Common myeloid progenitor, CD34-positive (primary cell): ENCODE results near the gene DCAF4.
A peak's percentile ranks its signal among the peaks of the same experiment; 100 is the strongest.
"Not testable (repeated sequence)": the region's sequence is repeated elsewhere in the genome, so short reads cannot be mapped to it uniquely, and the experiment has no call there.

Experiments used
- CTCF ChIA-PET: fragments of 350-600 bp; sonication (Branson Sonifier 250); formaldehyde crosslinking; loops from one replicate; lab custom pipeline; 2021; ENCODE audit warnings: antibody characterized with exemption; lab: Charles Lee
- POLR2A ChIA-PET: fragments of 350-600 bp; sonication (Branson Sonifier 250); formaldehyde crosslinking; loops from one replicate; lab custom pipeline; 2021; ENCODE audit warnings: antibody characterized with exemption; lab: Charles Lee
- DNase-seq, 3 donors: peaks; one replicate each; pipeline versions ENCODE4 v3.0.0 to v3.0.0-alpha.2; 2013
- H3K27ac ChIP-seq, 2 experiments: 1 replicate in 1 of 2; 2 replicates in 1 of 2; pipeline ENCODE4 v1.7.0; 2013; ENCODE audit warnings: inconsistent platforms in 2 of 2, low read length in 2 of 2, mild to moderate bottlenecking in 2 of 2, low read depth in 1 of 2, moderate library complexity in 1 of 2; ENCODE audit not compliant: severe bottlenecking in 2 of 2, insufficient read depth in 1 of 2, poor library complexity in 1 of 2
- H3K27me3 ChIP-seq, 5 experiments: replicated peaks in 2 of 5; 1 replicate in 3 of 5; 2 replicates in 2 of 5; pipeline versions ENCODE4 v1.6.1 to v1.7.0; 2013; ENCODE audit warnings: low read length in 4 of 5, mild to moderate bottlenecking in 2 of 5, moderate library complexity in 2 of 5, inconsistent platforms in 1 of 5; ENCODE audit not compliant: insufficient read depth in 5 of 5, control insufficient read depth in 4 of 5
- H3K36me3 ChIP-seq, 4 experiments: 1 replicate in 2 of 4; 2 replicates in 2 of 4; pipeline versions ENCODE4 v1.6.1 to v1.7.0; 2013; ENCODE audit warnings: low read length in 3 of 4, control low read depth in 1 of 4, mild to moderate bottlenecking in 1 of 4; ENCODE audit not compliant: control insufficient read depth in 4 of 4, insufficient read depth in 4 of 4
- H3K4me1 ChIP-seq, 4 experiments: 1 replicate in 3 of 4; 2 replicates in 1 of 4; pipeline versions ENCODE4 v1.6.1 to v1.7.1; 2013; ENCODE audit warnings: low read length in 3 of 4, mild to moderate bottlenecking in 3 of 4, control low read depth in 1 of 4, inconsistent platforms in 1 of 4, moderate library complexity in 1 of 4; ENCODE audit not compliant: control insufficient read depth in 4 of 4, insufficient read depth in 4 of 4; ENCODE audit errors: control extremely low read depth in 1 of 4
- H3K4me3 ChIP-seq, 7 experiments: 1 replicate in 4 of 7; 2 replicates in 3 of 7; pipeline versions ENCODE4 v1.5.1 to v1.7.0; 2013; ENCODE audit warnings: mild to moderate bottlenecking in 7 of 7, low read length in 6 of 7, moderate library complexity in 6 of 7, inconsistent platforms in 2 of 7, low read depth in 2 of 7, control low read depth in 1 of 7; ENCODE audit not compliant: insufficient read depth in 4 of 7, control insufficient read depth in 1 of 7; ENCODE audit errors: extremely low read depth in 1 of 7
- H3K9me3 ChIP-seq, 5 experiments: 1 replicate in 4 of 5; 2 replicates in 1 of 5; pipeline versions ENCODE4 v1.6.1 to v1.7.1; 2013; ENCODE audit warnings: low read length in 4 of 5, mild to moderate bottlenecking in 2 of 5, inconsistent platforms in 1 of 5, low read depth in 1 of 5, moderate library complexity in 1 of 5; ENCODE audit not compliant: control insufficient read depth in 4 of 5, insufficient read depth in 2 of 5; ENCODE audit errors: control extremely low read depth in 1 of 5
- WGBS: methylation state at CpG from one replicate; pipeline ENCODE4 v1.1.5; 2013; ENCODE audit not compliant: insufficient coverage; 5-methylcytosine and 5-hydroxymethylcytosine counted together

DCAF4 gene

GRCh38 chr14:72948481-72949138, 22.3 kb downstream of the DCAF4 start:
- H3K4me3 ChIP-seq = no peak overlapping the region
- peaks cover 10 to 31% (median 16%) of the 10 kb centered on the region in 4 experiments for H3K36me3 ChIP-seq
- no peaks in the 10 kb centered on the region for H3K9me3 ChIP-seq
- ChIA-PET POLR2A (interaction anchor here (0.7 kb wide), 1 partner anchor 476 kb away, joined by 3 read pairs; no protein-coding TSS in a partner anchor), CTCF (interaction anchor here (0.8 to 4.2 kb wide), 20 partner anchors 9 to 468 kb away, joined by 3 to 88 read pairs (median 6); no protein-coding TSS in a partner anchor)
- peak; percentile 48 to 74 (median 61) for DNase-seq
- peaks cover 0 to 3% (median 0%) of the 10 kb centered on the region in 4 experiments for H3K4me1 ChIP-seq
- H3K27me3 ChIP-seq = no peaks in the 10 kb centered on the region
- no peak overlapping the region for H3K27ac ChIP-seq
- 31% methylated on average over 3 of the region's 5 CpGs for WGBS

- no peaks in the 10 kb centered on the region for H3K9me3 ChIP-seq
- no peak overlapping the region for H3K4me3 ChIP-seq
- POLR2A ChIA-PET = no interaction called here
- CTCF ChIA-PET = interaction anchor here (2.2 kb wide), 1 partner anchor 439 kb away, joined by 9 read pairs; no protein-coding TSS in a partner anchor
- no peak overlapping the region for H3K27ac ChIP-seq
- H3K27me3 ChIP-seq = no peaks in the 10 kb centered on the region
- H3K36me3 ChIP-seq = peaks cover 17 to 34% (median 26%) of the 10 kb centered on the region in 4 experiments
- 90% methylated on average over 3 of the region's 3 CpGs for WGBS
- DNase-seq = no peak
- peaks cover 0 to 3% (median 0%) of the 10 kb centered on the region in 4 experiments for H3K4me1 ChIP-seq
Observed at GRCh38 chr14:72952171-72952570, 25.9 kb downstream of the DCAF4 start.

- H3K36me3 ChIP-seq = peaks cover 14 to 49% (median 39%) of the 10 kb centered on the region in 4 experiments
- 50% methylated on average over 2 of the region's 9 CpGs for WGBS
- H3K4me3 ChIP-seq, H3K9me3 ChIP-seq, POLR2A ChIA-PET, H3K27me3 ChIP-seq, DNase-seq, H3K4me1 ChIP-seq, H3K27ac ChIP-seq: not testable (repeated sequence)
- CTCF ChIA-PET = interaction anchor here (3.6 kb wide), 1 partner anchor 8 kb away, joined by 17 read pairs; no protein-coding TSS in a partner anchor
Observed at GRCh38 chr14:72956741-72957140, 30.5 kb downstream of the DCAF4 start.

- ChIA-PET CTCF (interaction anchor here (3.6 kb wide), 1 partner anchor 9 kb away, joined by 17 read pairs; no protein-coding TSS in a partner anchor), POLR2A (no interaction called here)
- WGBS = 89% methylated on average over 3 of the region's 3 CpGs
Observed at GRCh38 chr14:72957213-72957612, 30.9 kb downstream of the DCAF4 start.

GRCh38 chr14:72958548-72958947, 32.3 kb downstream of the DCAF4 start:
- 98% methylated on average over 12 of the region's 15 CpGs for WGBS

More at GRCh38 chr14:72957213-72957612, 30.9 kb downstream of the DCAF4 start:
- Histone ChIP-seq H3K4me3 (no peak overlapping the region), H3K36me3 (peaks cover 11 to 49% (median 38%) of the 10 kb centered on the region in 4 experiments), H3K27ac (no peak overlapping the region), H3K27me3 (no peaks in the 10 kb centered on the region), H3K9me3 (no peaks in the 10 kb centered on the region), H3K4me1 (no peaks in the 10 kb centered on the region)
- no peak for DNase-seq

GRCh38 chr14:72961016-72961415, 34.8 kb downstream of the DCAF4 start:
- peaks cover 6 to 37% (median 26%) of the 10 kb centered on the region in 4 experiments for H3K36me3 ChIP-seq
- H3K4me1 ChIP-seq, H3K4me3 ChIP-seq, POLR2A ChIA-PET, H3K27ac ChIP-seq, H3K27me3 ChIP-seq, H3K9me3 ChIP-seq, DNase-seq: not testable (repeated sequence)
- WGBS = 100% methylated on average over 2 of the region's 4 CpGs
- CTCF ChIA-PET = interaction anchor here (1.1 to 2.1 kb wide), 2 partner anchors 11 to 447 kb away, joined by 3 to 9 read pairs; no protein-coding TSS in a partner anchor

More at GRCh38 chr14:72958548-72958947, 32.3 kb downstream of the DCAF4 start:
- no peaks in the 10 kb centered on the region for H3K27me3 ChIP-seq
- peaks cover 10 to 49% (median 38%) of the 10 kb centered on the region in 4 experiments for H3K36me3 ChIP-seq
- no peaks in the 10 kb centered on the region for H3K9me3 ChIP-seq
- ChIA-PET CTCF (interaction anchor here (0.9 to 3.6 kb wide), 2 partner anchors 10 to 24 kb away, joined by 4 to 17 read pairs; no protein-coding TSS in a partner anchor), POLR2A (no interaction called here)
- no peaks in the 10 kb centered on the region for H3K4me1 ChIP-seq
- H3K27ac ChIP-seq = no peak overlapping the region
- no peak for DNase-seq
- H3K4me3 ChIP-seq = no peak overlapping the region
